K562 (cell line): ENCODE data around the gene FOXM1. TPM values are rescaled to one million over a fixed set of nuclear protein-coding genes. Genes with fewer than 3 reads are reported as not detected.

Source experiments
- CTCF ChIP-seq, 3 experiments: IDR thresholded peaks in 2 of 3; conservative IDR thresholded peaks in 1 of 3; 2 replicates each; pipeline ENCODE4 v1.5.1; 2011 to 2012; ENCODE audit warnings: low read length in 3 of 3, mild to moderate bottlenecking in 3 of 3, control low read depth in 2 of 3, improper control_type of control experiment in 1 of 3, inconsistent platforms in 1 of 3, low read depth in 1 of 3, mixed read lengths in 1 of 3, moderate library complexity in 1 of 3; ENCODE audit not compliant: insufficient read depth in 2 of 3
- CTCFL ChIP-seq: IDR thresholded peaks from 2 replicates; pipeline ENCODE4 v1.6.1; 2011; ENCODE audit warnings: borderline replicate concordance, low read depth, mild to moderate bottlenecking, moderate library complexity, low read length; ENCODE audit not compliant: insufficient read depth, poor library complexity, severe bottlenecking
- FOXK1 ChIP-seq: sonication (generic); formaldehyde crosslinking; IDR thresholded peaks from 2 replicates; pipeline ENCODE4 v1.8.0; 2022; ENCODE audit warnings: missing genetic modification reagents, mild to moderate bottlenecking, borderline replicate concordance
- MAFF ChIP-seq: IDR thresholded peaks from 2 replicates; pipeline ENCODE4 v1.6.1; 2012; ENCODE audit warnings: low read length, improper control_type of control experiment
- REST ChIP-seq, 2 experiments: fragments of 450-650 bp; formaldehyde crosslinking in 1 of 2; IDR thresholded peaks; 2 replicates each; pipeline versions ENCODE4 v1.4.0 to v1.6.1; 2014 to 2020; ENCODE audit warnings: mild to moderate bottlenecking in 2 of 2, borderline replicate concordance in 1 of 2, low read depth in 1 of 2
- SMARCA4 ChIP-seq: fragments of 450-650 bp; IDR thresholded peaks from 2 replicates; pipeline ENCODE4 v1.6.1; 2016
- THRB ChIP-seq: fragments of 450-650 bp; formaldehyde crosslinking; conservative IDR thresholded peaks from 2 replicates; pipeline ENCODE4 v1.4.0; 2022; ENCODE audit warnings: mild to moderate bottlenecking, missing genetic modification characterization
- ZNF217 ChIP-seq: sonication (generic); formaldehyde crosslinking; IDR thresholded peaks from 2 replicates; pipeline ENCODE4 v1.8.0; 2022; ENCODE audit warnings: mild to moderate bottlenecking, missing genetic modification reagents
- ZNF280A ChIP-seq: fragments of 450-650 bp; IDR thresholded peaks from 2 replicates; pipeline ENCODE4 v1.6.1; 2018; ENCODE audit warnings: mild to moderate bottlenecking, low read depth; ENCODE audit not compliant: partially characterized antibody
- polyA plus RNA-seq, 8 experiments: library from polyadenylated mRNA; depleted of rRNA in 4 of 8; stranded (reverse) in 5 of 8; unstranded in 3 of 8; fragments of >200 nt; fragmentation: Nextera tagmentation in 2 of 8; fragmentation: Illumina TruSeq in 1 of 8; extraction: Ambion mirVana in 2 of 8; extraction: Trizol in 1 of 8; gene quantifications; 2 replicates each; pipeline versions ENCODE4 v1.2.1 to v1.2.3, GENCODE V29; 2011 to 2014; ENCODE audit warnings: inconsistent platforms in 1 of 8, missing spikeins in 1 of 8
- total RNA-seq, 7 experiments: library from RNA; depleted of rRNA in 6 of 7; stranded (reverse); fragments of >200 nt in 6 of 7; fragmentation: Illumina TruSeq in 2 of 7; extraction: Trizol in 2 of 7; gene quantifications; 2 replicates each; pipeline versions ENCODE4 v1.2.1 to v1.2.3, GENCODE V29; 2011 to 2021; ENCODE audit warnings: low replicate concordance in 1 of 7

The FOXM1 gene
- total and polyA plus RNA-seq, 9 of the 15 experiments (the other 6 are each of a cell fraction or from before 2014, with no cell fraction given): 8.9 to 46.9 (median 17.2) TPM

GRCh38 chr12:2813214-2814185, 63.5 kb downstream of the FOXM1 start (continued):
- TF ChIP-seq REST (IDR thresholded peaks at IDR 0.05; ENCODE audit: borderline replicate concordance) (peak; percentile 36; the same call in 1 of the 2 replicates), REST (CRISPR knock-in tag; IDR thresholded peaks at IDR 0.05; ENCODE audit: low read depth) (no peak), ZNF280A (no peak), CTCFL (peak; percentile 52), ZNF217 (CRISPR knock-in tag) (no peak), SMARCA4 (0 out of 2 replicates have a peak, but pooled peaks have one; percentile 15), MAFF (no peak), THRB (CRISPR knock-in tag) (no peak), CTCF (IDR thresholded peaks at IDR 0.05 in 2 of 3, conservative IDR thresholded peaks at IDR 0.05 in 1 of 3; ENCODE audit: insufficient read depth in 2 of 3, low read depth in 1 of 3, low read length in 3 of 3) (peak; percentile 64 to 72 (median 68)), FOXK1 (CRISPR knock-in tag) (no peak)
